Measurements from ENCODE around the gene CFDP1. TPM values are rescaled to one million over a fixed set of nuclear protein-coding genes. Genes with fewer than 3 reads are reported as not detected.

CFDP1 gene
- total RNA-seq, 1 experiment from 2014 or later: 44.7 TPM

GRCh38 chr16:75266738-75267630, 166.3 kb downstream of the CFDP1 start:
- Mint-ChIP-seq H3K27ac (ENCODE audit: low read depth, unreplicated experiment) (peak overlapping the region; percentile 73), H3K4me3 (ENCODE audit: unreplicated experiment) (peak overlapping the region; percentile 79), H3K27me3 (ENCODE audit: insufficient read depth, unreplicated experiment) (no peaks in the 10 kb centered on the region), H3K4me1 (ENCODE audit: insufficient read depth, unreplicated experiment) (peaks cover 17% of the 10 kb centered on the region), H3K36me3 (ENCODE audit: insufficient read depth, unreplicated experiment) (peaks cover 14% of the 10 kb centered on the region), H3K9me3 (ENCODE audit: unreplicated experiment) (no peaks in the 10 kb centered on the region)
- no peak for TF ChIP-seq CTCF (IDR thresholded peaks at IDR 0.05; ENCODE audit: unreplicated experiment)
- CTCF ChIA-PET: interaction anchor here (0.7 to 1.9 kb wide), 7 partner anchors 13 to 404 kb away, joined by 3 to 10 read pairs (median 6); no protein-coding TSS in a partner anchor
- no TSS peak for BruUV-seq (replicated peaks)
- POLR2A ChIA-PET: interaction anchor here (0.6 to 5.7 kb wide), 13 partner anchors 10 to 219 kb away, joined by 3 to 89 read pairs (median 4); partner anchors contain the start of genes BCAR1 and CFDP1
- intact Hi-C loops (cut with micrococcal nuclease): loop anchor here (1.0 kb wide), 1 partner anchor 38 kb away; no protein-coding TSS in a partner anchor
- no peak for DNase-seq (ENCODE audit: unreplicated experiment)

DNA sequence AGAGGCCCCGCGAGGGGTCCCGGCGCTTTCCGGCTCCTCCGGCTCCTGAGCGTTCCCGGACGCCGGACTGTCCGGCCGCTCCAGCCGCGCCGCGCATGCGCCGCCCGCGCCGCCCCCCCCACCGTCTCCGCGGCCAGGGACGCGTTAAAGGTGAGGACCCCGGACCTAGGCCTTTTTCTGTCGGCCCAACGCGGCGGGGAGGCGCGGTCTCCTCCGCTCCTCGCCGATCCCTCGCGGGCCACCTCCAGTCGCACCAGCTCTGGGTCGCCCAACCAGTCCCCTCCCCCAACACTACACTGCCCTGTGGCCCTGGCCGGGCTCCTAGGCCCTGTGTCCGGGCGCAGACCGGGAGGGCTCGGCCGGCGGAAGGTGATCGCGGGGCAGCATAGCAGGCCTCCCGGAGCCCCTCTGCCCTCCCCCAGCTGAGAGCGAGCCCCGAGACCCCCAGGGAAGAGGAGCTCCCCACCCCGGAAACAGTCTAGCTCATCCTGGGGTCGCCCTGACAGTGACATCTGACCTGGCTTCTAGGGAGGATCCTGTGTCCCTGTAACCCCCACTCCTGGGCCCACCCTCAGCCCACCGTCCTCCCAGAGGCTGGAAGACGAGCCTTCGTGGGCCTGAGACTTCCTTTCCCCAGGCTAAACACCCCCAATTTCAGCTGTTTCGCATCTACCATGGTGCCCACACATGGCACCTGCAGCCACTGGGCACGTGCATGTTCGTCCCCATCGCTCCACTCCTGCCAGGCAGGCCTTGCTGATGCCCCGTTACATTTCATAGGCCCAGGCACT, 167.2 kb downstream of the CFDP1 start:
- H3K4me3 Mint-ChIP-seq (ENCODE audit: unreplicated experiment): peak overlapping the region; percentile 79
- H3K4me1 Mint-ChIP-seq (ENCODE audit: insufficient read depth, unreplicated experiment): peaks cover 17% of the 10 kb centered on the region
- peak; percentile 65 for DNase-seq (ENCODE audit: unreplicated experiment)
- no peak for TF ChIP-seq CTCF (IDR thresholded peaks at IDR 0.05; ENCODE audit: unreplicated experiment)
- H3K36me3 Mint-ChIP-seq (ENCODE audit: insufficient read depth, unreplicated experiment): peaks cover 14% of the 10 kb centered on the region
- peak overlapping the region; percentile 73 for H3K27ac Mint-ChIP-seq (ENCODE audit: low read depth, unreplicated experiment)
- POLR2A ChIA-PET: interaction anchor here (0.7 to 5.7 kb wide), 11 partner anchors 11 to 1925 kb away, joined by 3 to 89 read pairs (median 4); partner anchors contain the start of genes BCAR1 and MON1B
- no peaks in the 10 kb centered on the region for H3K27me3 Mint-ChIP-seq (ENCODE audit: insufficient read depth, unreplicated experiment)
- CTCF ChIA-PET: interaction anchor here (0.6 to 1.8 kb wide), 8 partner anchors 14 to 496 kb away, joined by 3 to 7 read pairs (median 4); partner anchors contain the start of gene BCAR1
- TSS peak; percentile 61 for BruUV-seq (replicated peaks)
- no peaks in the 10 kb centered on the region for H3K9me3 Mint-ChIP-seq (ENCODE audit: unreplicated experiment)
- intact Hi-C loops (cut with micrococcal nuclease): loop anchor here (1.0 kb wide), 1 partner anchor 39 kb away; no protein-coding TSS in a partner anchor

- Mint-ChIP-seq H3K27ac (ENCODE audit: low read depth, unreplicated experiment) (peak overlapping the region; percentile 73), H3K4me3 (ENCODE audit: unreplicated experiment) (peak overlapping the region; percentile 79), H3K27me3 (ENCODE audit: insufficient read depth, unreplicated experiment) (no peaks in the 10 kb centered on the region), H3K9me3 (ENCODE audit: unreplicated experiment) (no peaks in the 10 kb centered on the region), H3K36me3 (ENCODE audit: insufficient read depth, unreplicated experiment) (peaks cover 14% of the 10 kb centered on the region), H3K4me1 (ENCODE audit: insufficient read depth, unreplicated experiment) (peaks cover 17% of the 10 kb centered on the region)
- no TSS peak for BruUV-seq (replicated peaks)
- CTCF ChIA-PET: interaction anchor here (0.6 to 1.8 kb wide), 7 partner anchors 14 to 497 kb away, joined by 3 to 7 read pairs (median 4); partner anchors contain the start of gene BCAR1
- intact Hi-C loops (cut with micrococcal nuclease): no loop called here
- DNase-seq (ENCODE audit: unreplicated experiment): peak; percentile 42
- POLR2A ChIA-PET: interaction anchor here (0.6 to 5.7 kb wide), 6 partner anchors 11 to 169 kb away, joined by 3 to 89 read pairs (median 4); partner anchors contain the start of gene BCAR1
- no peak for TF ChIP-seq CTCF (IDR thresholded peaks at IDR 0.05; ENCODE audit: unreplicated experiment)
Observed at GRCh38 chr16:75264999-75265910, 168.0 kb downstream of the CFDP1 start.

Measured in MCF 10A (cell line).